ENCODE measurements around the gene TAS1R1.
A peak's percentile ranks its signal among the peaks of the same experiment; 100 is the strongest.

Gene TAS1R1

DNA sequence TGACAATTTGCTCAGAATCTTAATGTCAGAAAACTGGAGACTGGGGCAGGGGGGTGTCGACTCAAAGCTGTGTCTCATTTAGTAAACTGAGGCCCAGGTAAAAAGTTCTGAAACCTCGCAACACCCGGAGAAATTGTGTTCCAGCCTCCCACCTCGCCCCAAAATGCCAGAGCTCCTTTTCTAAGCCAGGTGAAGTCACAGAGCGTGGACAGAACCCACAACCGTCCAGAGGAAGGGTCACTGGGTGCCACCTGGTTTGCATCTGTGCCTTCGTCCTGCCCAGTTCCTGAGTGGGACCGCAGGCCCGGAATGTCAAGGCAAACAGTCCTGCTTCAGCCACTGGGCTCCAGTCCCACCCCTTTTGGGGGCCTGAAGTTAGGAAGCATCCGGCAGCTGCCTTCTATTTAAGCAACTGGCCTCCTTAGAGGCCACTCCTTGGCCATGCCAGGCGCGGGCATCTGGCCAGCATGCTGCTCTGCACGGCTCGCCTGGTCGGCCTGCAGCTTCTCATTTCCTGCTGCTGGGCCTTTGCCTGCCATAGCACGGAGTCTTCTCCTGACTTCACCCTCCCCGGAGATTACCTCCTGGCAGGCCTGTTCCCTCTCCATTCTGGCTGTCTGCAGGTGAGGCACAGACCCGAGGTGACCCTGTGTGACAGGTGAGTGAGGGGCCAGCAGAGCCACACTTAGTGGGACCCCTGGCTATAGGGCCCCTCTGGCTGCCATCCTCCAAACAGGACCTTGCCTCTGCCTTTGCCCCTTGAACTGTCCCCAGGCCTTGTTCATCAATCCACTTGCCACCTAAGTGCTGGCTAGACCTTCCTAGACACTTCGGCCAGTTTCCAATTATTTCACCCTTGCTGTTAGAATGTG, at the start of gene TAS1R1:
TSS of gene TAS1R1 (plus strand) at position 401 of the 872 bp plus-strand sequence. CDS start at position 468, 67 bp downstream.
- no peak for DNase-seq (ENCODE audit: low read depth, low spot score)
- H3K27ac ChIP-seq, result peak within 1 kb of the TSS; percentile 24

GRCh38 chr1:6505367-6506209, 49.5 kb upstream of the TAS1R1 start:
- H3K27ac ChIP-seq, result no peak overlapping the region
- DNase-seq (ENCODE audit: low read depth, low spot score), result no peak

- no peak for DNase-seq (ENCODE audit: low read depth, low spot score)
- H3K27ac ChIP-seq, result no peak overlapping the region
These were observed 48.7 kb upstream of the TAS1R1 start for GRCh38 chr1:6506210-6507036.

DNA sequence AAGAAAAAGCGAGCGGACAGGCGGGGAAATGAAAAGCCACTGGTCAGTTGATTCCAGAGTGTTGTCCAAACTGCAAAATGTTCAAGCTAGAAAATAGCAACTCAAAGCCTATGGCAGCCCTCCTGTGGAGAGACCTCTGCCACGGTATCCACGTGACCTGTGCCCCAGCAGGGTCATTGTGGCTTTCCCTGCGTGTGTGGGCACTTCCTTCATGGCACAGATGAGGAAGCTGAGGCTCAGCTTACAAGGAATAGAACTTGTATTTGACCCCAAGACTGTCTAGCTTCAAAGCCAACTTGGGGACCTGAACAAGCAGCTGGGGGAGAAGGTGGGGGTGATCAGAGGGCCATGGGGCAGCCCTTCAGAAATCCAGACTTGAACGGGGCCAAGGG, 48.1 kb upstream of the TAS1R1 start:
- no peak for DNase-seq (ENCODE audit: low read depth, low spot score)

DNA sequence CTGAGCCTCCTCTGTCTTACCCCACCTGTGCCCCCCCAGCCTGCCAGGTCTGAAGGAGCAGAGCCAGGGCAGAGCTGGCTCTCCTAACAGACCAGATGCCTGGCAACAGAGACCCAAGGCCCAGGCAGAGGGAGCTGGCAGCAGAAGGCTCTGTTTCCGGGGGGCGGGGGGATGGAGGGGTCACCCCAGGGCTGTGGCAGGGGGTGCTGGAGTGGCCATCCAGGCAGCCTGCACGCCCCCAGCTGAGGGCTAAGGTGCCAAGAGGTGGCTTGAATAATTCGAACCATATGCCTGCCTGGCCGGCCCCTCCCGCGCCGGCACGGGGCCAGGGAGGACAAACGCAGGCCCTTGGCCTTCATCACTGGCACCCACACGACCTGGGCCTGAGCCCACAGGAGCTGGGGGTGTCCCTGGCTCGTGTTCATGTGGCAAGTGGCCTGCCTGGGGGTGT, 47.6 kb upstream of the TAS1R1 start:
- DNase-seq (ENCODE audit: low read depth, low spot score), result no peak
- H3K27ac ChIP-seq, result no peak overlapping the region

More for the DNA sequence above, 48.1 kb upstream of the TAS1R1 start:
- H3K27ac ChIP-seq, result no peak overlapping the region

GRCh38 chr1:6508154-6508815, 46.8 kb upstream of the TAS1R1 start:
- no peak overlapping the region for H3K27ac ChIP-seq
- DNase-seq (ENCODE audit: low read depth, low spot score), result no peak

DNA sequence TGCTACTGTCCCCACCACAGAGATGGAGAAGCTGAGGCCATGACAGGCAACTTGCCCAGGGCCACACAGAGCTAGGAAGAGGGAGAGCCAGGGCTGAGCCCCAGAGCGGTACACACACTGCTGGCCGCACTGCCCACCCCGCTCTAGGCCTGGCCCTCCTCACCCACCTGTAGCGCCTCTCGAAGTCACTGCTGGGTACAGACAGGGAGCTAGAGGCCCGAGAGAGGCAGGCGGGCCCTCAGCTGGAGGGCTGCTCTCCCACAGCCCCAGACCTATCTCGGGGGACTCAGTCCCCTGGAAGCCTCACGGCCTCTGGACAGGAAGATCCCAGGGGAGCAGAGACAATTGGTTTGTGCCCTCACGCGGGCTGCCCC, 46.3 kb upstream of the TAS1R1 start:
- no peak for DNase-seq (ENCODE audit: low read depth, low spot score)

GRCh38 chr1:6509220-6509918, 45.7 kb upstream of the TAS1R1 start:
- DNase-seq (ENCODE audit: low read depth, low spot score), result no peak
- H3K27ac ChIP-seq, result no peak overlapping the region

More for the DNA sequence above, 46.3 kb upstream of the TAS1R1 start:
- H3K27ac ChIP-seq, result no peak overlapping the region

GRCh38 chr1:6509919-6510291, 45.2 kb upstream of the TAS1R1 start:
- no peak overlapping the region for H3K27ac ChIP-seq
- DNase-seq (ENCODE audit: low read depth, low spot score), result no peak

- DNase-seq (ENCODE audit: low read depth, low spot score), result no peak
- no peak overlapping the region for H3K27ac ChIP-seq
These were observed 44.6 kb upstream of the TAS1R1 start for GRCh38 chr1:6510493-6510892.

- no peak for DNase-seq (ENCODE audit: low read depth, low spot score)
- no peak overlapping the region for H3K27ac ChIP-seq
These were observed 44.1 kb upstream of the TAS1R1 start for GRCh38 chr1:6511056-6511455.

GRCh38 chr1:6511561-6512244, 43.4 kb upstream of the TAS1R1 start:
- no peak overlapping the region for H3K27ac ChIP-seq
- no peak for DNase-seq (ENCODE audit: low read depth, low spot score)

- H3K27ac ChIP-seq, result no peak overlapping the region
- no peak for DNase-seq (ENCODE audit: low read depth, low spot score)
These were observed 42.7 kb upstream of the TAS1R1 start for GRCh38 chr1:6512245-6512907.

DNA sequence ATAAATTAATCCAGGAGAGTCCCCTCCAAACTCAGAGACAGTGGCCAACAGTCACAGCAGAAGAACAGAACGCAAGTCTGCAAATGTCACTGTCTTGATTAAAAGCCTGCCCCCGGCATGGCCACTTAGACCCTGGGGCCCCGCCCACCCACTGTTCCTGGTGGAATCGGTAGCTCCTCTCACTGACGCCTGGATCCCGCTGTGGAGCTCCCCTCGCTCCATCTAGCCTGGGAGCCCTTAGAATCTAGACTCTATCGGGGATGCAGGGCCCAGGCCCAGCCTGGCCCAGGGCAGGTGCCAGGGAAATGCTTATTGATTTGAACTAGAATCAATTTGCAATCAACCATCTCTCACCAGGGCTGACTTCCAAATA, 42.2 kb upstream of the TAS1R1 start:
- no peak overlapping the region for H3K27ac ChIP-seq
- no peak for DNase-seq (ENCODE audit: low read depth, low spot score)

GRCh38 chr1:6513320-6513801, 41.7 kb upstream of the TAS1R1 start:
- DNase-seq (ENCODE audit: low read depth, low spot score), result no peak
- no peak overlapping the region for H3K27ac ChIP-seq

DNA sequence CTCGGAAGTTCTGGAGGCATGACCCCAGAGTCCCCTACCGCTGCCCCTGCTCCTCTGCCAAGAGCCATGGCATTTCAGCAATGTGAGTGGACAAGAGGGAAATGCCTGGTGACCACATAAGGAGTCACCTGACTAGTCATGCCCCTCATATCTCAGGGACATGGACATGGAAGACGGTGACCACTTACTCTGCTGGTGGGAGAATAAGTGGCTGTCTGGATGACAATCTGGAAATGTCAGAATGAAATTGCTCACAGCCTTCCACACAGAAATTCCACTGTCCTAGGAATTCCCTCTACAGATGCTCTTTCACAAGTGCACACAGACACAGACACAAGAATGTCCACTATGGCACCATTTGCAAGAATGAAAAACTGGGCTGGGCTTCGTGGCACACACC, 39.3 kb upstream of the TAS1R1 start:
- H3K27ac ChIP-seq, result no peak overlapping the region
- DNase-seq (ENCODE audit: low read depth, low spot score), result no peak

- DNase-seq (ENCODE audit: low read depth, low spot score), result no peak
- no peak overlapping the region for H3K27ac ChIP-seq
These were observed 37.7 kb upstream of the TAS1R1 start for GRCh38 chr1:6517435-6517851.

DNA sequence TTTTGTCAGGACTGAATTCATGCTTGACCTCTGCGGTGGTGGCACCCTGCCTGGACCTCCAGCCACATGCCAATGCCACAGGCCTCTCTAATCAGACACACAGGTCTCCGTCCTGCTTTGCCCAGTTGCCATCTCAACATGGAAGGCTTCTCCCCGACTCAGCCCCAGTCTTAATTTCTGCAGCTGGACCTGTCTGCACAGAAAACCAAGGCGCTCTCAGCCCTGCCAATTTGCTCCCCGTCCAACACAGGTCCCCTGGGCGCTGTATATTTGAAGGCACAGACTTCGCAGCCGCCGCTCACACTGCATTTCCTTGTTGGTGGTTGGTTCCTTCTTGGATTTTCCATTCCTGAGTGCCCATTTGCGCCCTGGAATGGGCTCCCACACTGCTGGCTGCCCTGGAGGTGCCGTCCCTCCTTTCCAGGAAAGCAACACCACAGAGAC, 35.6 kb upstream of the TAS1R1 start:
- DNase-seq (ENCODE audit: low read depth, low spot score), result no peak
- H3K27ac ChIP-seq, result no peak overlapping the region
